Nephron progenitor cell (in vitro differentiated cells): ENCODE measurements around the gene PPP4R1.

Source experiments
- DNase-seq: peaks from one replicate; pipeline ENCODE4 v3.0.0; 2021
- H3K27ac Mint-ChIP-seq: 2 replicates; pipeline ENCODE4 v1.8.0; 2021; ENCODE audit warnings: mild to moderate bottlenecking, moderate library complexity, mixed read lengths
- H3K27me3 Mint-ChIP-seq: 2 replicates; pipeline ENCODE4 v1.8.0; 2021; ENCODE audit warnings: mild to moderate bottlenecking, low read depth, mixed read lengths; ENCODE audit not compliant: poor library complexity
- H3K36me3 Mint-ChIP-seq: 2 replicates; pipeline ENCODE4 v1.8.0; 2021; ENCODE audit warnings: low read depth, mixed read lengths
- H3K4me1 Mint-ChIP-seq: 2 replicates; pipeline ENCODE4 v1.8.0; 2021; ENCODE audit warnings: mixed read lengths
- H3K4me3 Mint-ChIP-seq: 2 replicates; pipeline ENCODE4 v1.8.0; 2021; ENCODE audit warnings: mild to moderate bottlenecking, moderate library complexity, mixed read lengths
- H3K9me3 Mint-ChIP-seq: 2 replicates; pipeline ENCODE4 v1.8.0; 2021; ENCODE audit warnings: mild to moderate bottlenecking, moderate library complexity, mixed read lengths
- CTCF ChIP-seq: fragments of 200-600 bp; sonication (generic); IDR thresholded peaks from 2 replicates; pipeline ENCODE4 v1.5.0; 2021; ENCODE audit warnings: antibody characterized with exemption

Gene PPP4R1

GRCh38 chr18:9507565-9508088 lies 106.7 kb downstream of the PPP4R1 start:
- Mint-ChIP-seq H3K27ac (no peak overlapping the region), H3K4me3 (no peak overlapping the region)
- no peak for TF ChIP-seq CTCF

GRCh38 chr18:9506046-9506792 lies 108.1 kb downstream of the PPP4R1 start:
- H3K4me1 Mint-ChIP-seq = peaks cover 24% of the 10 kb centered on the region
- no peaks in the 10 kb centered on the region for H3K27me3 Mint-ChIP-seq
- no peak overlapping the region for H3K4me3 Mint-ChIP-seq
- no peak overlapping the region for H3K27ac Mint-ChIP-seq
- no peak for DNase-seq
- no peak for TF ChIP-seq CTCF
- peaks cover 74% of the 10 kb centered on the region for H3K36me3 Mint-ChIP-seq
- peaks cover 72% of the 10 kb centered on the region for H3K9me3 Mint-ChIP-seq

More at GRCh38 chr18:9507565-9508088, 106.7 kb downstream of the PPP4R1 start:
- no peak for DNase-seq
- Mint-ChIP-seq H3K27me3 (no peaks in the 10 kb centered on the region), H3K36me3 (peaks cover 62% of the 10 kb centered on the region), H3K4me1 (peaks cover 24% of the 10 kb centered on the region), H3K9me3 (peaks cover 58% of the 10 kb centered on the region)
